Smooth muscle cell (in vitro differentiated cells): ENCODE measurements around the gene C16orf46. TPM values are rescaled to one million over a fixed set of nuclear protein-coding genes. Genes with fewer than 3 reads are reported as not detected.

Experiments
- DNase-seq: peaks from one replicate; lab custom pipeline; 2025; ENCODE audit not compliant: unreplicated experiment; lab: John Stamatoyannopoulos, UW
- H2AFZ ChIP-seq: fragments of 200-600 bp; sonication (generic); 2 replicates; pipeline ENCODE4 v1.6.0; 2016; ENCODE audit warnings: antibody characterized with exemption, low read depth, mild to moderate bottlenecking
- H3F3A ChIP-seq: fragments of 200-600 bp; sonication (generic); 2 replicates; pipeline ENCODE4 v1.6.0; 2017; ENCODE audit warnings: antibody characterized with exemption, low read depth
- H3K27ac ChIP-seq: fragments of 200-600 bp; sonication (generic); 2 replicates; pipeline ENCODE4 v1.5.1; 2016; ENCODE audit warnings: low read depth, mild to moderate bottlenecking
- H3K27me3 ChIP-seq: fragments of 200-600 bp; sonication (generic); 2 replicates; pipeline ENCODE4 v1.6.1; 2016; ENCODE audit warnings: low read depth, mild to moderate bottlenecking
- H3K36me3 ChIP-seq: fragments of 200-600 bp; sonication (generic); 2 replicates; pipeline ENCODE4 v1.5.1; 2016; ENCODE audit warnings: low read depth
- H3K4me1 ChIP-seq: fragments of 200-600 bp; sonication (generic); 2 replicates; pipeline ENCODE4 v1.5.1; 2016; ENCODE audit warnings: low read depth
- H3K4me2 ChIP-seq: fragments of 200-600 bp; sonication (generic); 2 replicates; pipeline ENCODE4 v1.6.0; 2016; ENCODE audit warnings: mild to moderate bottlenecking
- H3K4me3 ChIP-seq: fragments of 200-600 bp; sonication (generic); 2 replicates; pipeline ENCODE4 v1.5.1; 2016; ENCODE audit warnings: mild to moderate bottlenecking
- H3K79me2 ChIP-seq: fragments of 200-600 bp; sonication (generic); 2 replicates; pipeline ENCODE4 v1.6.0; 2016; ENCODE audit warnings: low read depth, mild to moderate bottlenecking
- H3K9ac ChIP-seq: fragments of 200-600 bp; sonication (generic); 2 replicates; pipeline ENCODE4 v1.6.0; 2016; ENCODE audit warnings: low read depth
- H3K9me3 ChIP-seq: fragments of 200-600 bp; sonication (generic); replicated peaks from 2 replicates; pipeline ENCODE4 v1.5.1; 2016; ENCODE audit warnings: low read depth
- H4K20me1 ChIP-seq: fragments of 200-600 bp; sonication (generic); 2 replicates; pipeline ENCODE4 v1.6.0; 2016; ENCODE audit warnings: low read depth
- WGBS: methylation state at CpG from one replicate; pipeline ENCODE4 v1.1.7; 2016; ENCODE audit warnings: low lambda C conversion rate; 5-methylcytosine and 5-hydroxymethylcytosine counted together
- polyA plus RNA-seq: library from polyadenylated mRNA; unstranded; fragments of >200 nt; fragmentation: Nextera tagmentation; extraction: Ambion mirVana; gene quantifications from 2 replicates; pipeline ENCODE4 v1.2.1, GENCODE V29; 2016
- total RNA-seq: library from RNA; depleted of rRNA; stranded (reverse); fragments of >200 nt; gene quantifications from 2 replicates; pipeline ENCODE4 v1.2.3, GENCODE V29; 2014
- TF ChIP-seq, protein P1 (sequence below): fragments of 200-600 bp; sonication (generic); IDR thresholded peaks from 2 replicates; pipeline ENCODE4 v1.5.1; 2017; ENCODE audit warnings: borderline replicate concordance, mild to moderate bottlenecking, antibody characterized with exemption; ENCODE audit not compliant: insufficient read depth, poor library complexity, severe bottlenecking

Gene C16orf46
- total and polyA plus RNA-seq, 2 experiments from 2014 or later: 0.76 to 1.1 TPM

GRCh38 chr16:81107511-81107910, 30.5 kb upstream of the C16orf46 start:
- Histone ChIP-seq H3K4me3 (no peak overlapping the region), H3F3A (no peaks in the 10 kb centered on the region), H3K9me3 (no peaks in the 10 kb centered on the region), H3K27me3 (no peaks in the 10 kb centered on the region), H3K9ac (no peak overlapping the region), H2AFZ (no peak overlapping the region), H3K27ac (no peak overlapping the region), H3K79me2 (no peaks in the 10 kb centered on the region), H3K4me1 (no peaks in the 10 kb centered on the region), H4K20me1 (no peaks in the 10 kb centered on the region), H3K4me2 (no peak overlapping the region), H3K36me3 (no peaks in the 10 kb centered on the region)
- TF ChIP-seq, protein P1, sequence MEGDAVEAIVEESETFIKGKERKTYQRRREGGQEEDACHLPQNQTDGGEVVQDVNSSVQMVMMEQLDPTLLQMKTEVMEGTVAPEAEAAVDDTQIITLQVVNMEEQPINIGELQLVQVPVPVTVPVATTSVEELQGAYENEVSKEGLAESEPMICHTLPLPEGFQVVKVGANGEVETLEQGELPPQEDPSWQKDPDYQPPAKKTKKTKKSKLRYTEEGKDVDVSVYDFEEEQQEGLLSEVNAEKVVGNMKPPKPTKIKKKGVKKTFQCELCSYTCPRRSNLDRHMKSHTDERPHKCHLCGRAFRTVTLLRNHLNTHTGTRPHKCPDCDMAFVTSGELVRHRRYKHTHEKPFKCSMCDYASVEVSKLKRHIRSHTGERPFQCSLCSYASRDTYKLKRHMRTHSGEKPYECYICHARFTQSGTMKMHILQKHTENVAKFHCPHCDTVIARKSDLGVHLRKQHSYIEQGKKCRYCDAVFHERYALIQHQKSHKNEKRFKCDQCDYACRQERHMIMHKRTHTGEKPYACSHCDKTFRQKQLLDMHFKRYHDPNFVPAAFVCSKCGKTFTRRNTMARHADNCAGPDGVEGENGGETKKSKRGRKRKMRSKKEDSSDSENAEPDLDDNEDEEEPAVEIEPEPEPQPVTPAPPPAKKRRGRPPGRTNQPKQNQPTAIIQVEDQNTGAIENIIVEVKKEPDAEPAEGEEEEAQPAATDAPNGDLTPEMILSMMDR: no peak
- DNase-seq: no peak
- WGBS: 91% methylated on average over 11 of the region's 11 CpGs

- H2AFZ ChIP-seq: no peak overlapping the region
- no peak for DNase-seq
- no peak overlapping the region for H3K27ac ChIP-seq
- TF ChIP-seq, protein P1: no peak
- H3K36me3 ChIP-seq: no peaks in the 10 kb centered on the region
- H4K20me1 ChIP-seq: no peaks in the 10 kb centered on the region
- no peaks in the 10 kb centered on the region for H3K79me2 ChIP-seq
- no peak overlapping the region for H3K4me2 ChIP-seq
- 84% methylated on average over 8 of the region's 8 CpGs for WGBS
- no peak overlapping the region for H3K4me3 ChIP-seq
- no peaks in the 10 kb centered on the region for H3K4me1 ChIP-seq
- H3F3A ChIP-seq: no peaks in the 10 kb centered on the region
- H3K9ac ChIP-seq: no peak overlapping the region
- H3K27me3 ChIP-seq: no peaks in the 10 kb centered on the region
- no peaks in the 10 kb centered on the region for H3K9me3 ChIP-seq
These were observed 29.9 kb upstream of the C16orf46 start for GRCh38 chr16:81106826-81107503.

- H3K4me1 ChIP-seq: no peaks in the 10 kb centered on the region
- no peak for DNase-seq
- no peak overlapping the region for H2AFZ ChIP-seq
- TF ChIP-seq, protein P1: no peak
- no peaks in the 10 kb centered on the region for H3K79me2 ChIP-seq
- H3K9me3 ChIP-seq: no peaks in the 10 kb centered on the region
- no peak overlapping the region for H3K4me2 ChIP-seq
- H3K36me3 ChIP-seq: no peaks in the 10 kb centered on the region
- no peak overlapping the region for H3K4me3 ChIP-seq
- H3K9ac ChIP-seq: no peak overlapping the region
- H4K20me1 ChIP-seq: no peaks in the 10 kb centered on the region
- 92% methylated on average over 1 of the region's 1 CpG for WGBS
- no peaks in the 10 kb centered on the region for H3F3A ChIP-seq
- no peak overlapping the region for H3K27ac ChIP-seq
- no peaks in the 10 kb centered on the region for H3K27me3 ChIP-seq
These were observed 28.9 kb upstream of the C16orf46 start for GRCh38 chr16:81105946-81106345.

GRCh38 chr16:81101702-81102101, 24.7 kb upstream of the C16orf46 start:
- no peaks in the 10 kb centered on the region for H3K4me1 ChIP-seq
- H3K79me2 ChIP-seq: no peaks in the 10 kb centered on the region
- no peaks in the 10 kb centered on the region for H4K20me1 ChIP-seq
- H3K9me3 ChIP-seq: no peaks in the 10 kb centered on the region
- peaks cover 6% of the 10 kb centered on the region for H3F3A ChIP-seq
- H3K4me2 ChIP-seq: no peak overlapping the region
- 94% methylated on average over 9 of the region's 9 CpGs for WGBS
- TF ChIP-seq, protein P1: no peak
- DNase-seq: no peak
- H3K4me3 ChIP-seq: no peak overlapping the region
- H3K27ac ChIP-seq: no peak overlapping the region
- H3K9ac ChIP-seq: no peak overlapping the region
- no peak overlapping the region for H2AFZ ChIP-seq
- H3K27me3 ChIP-seq: no peaks in the 10 kb centered on the region
- H3K36me3 ChIP-seq: no peaks in the 10 kb centered on the region
